GM12892 (cell line): ENCODE data around the gene CRIP2.

Experiments
- DNase-seq: peaks from one replicate; pipeline ENCODE4 v3.0.0; 2011; ENCODE audit not compliant: insufficient read length
- FAIRE-seq: peaks from 2 replicates; lab custom pipeline; 2011; peaks lifted over from hg19 to GRCh38; lab: Jason Lieb, UNC
- POLR2A ChIP-seq: IDR thresholded peaks from 2 replicates; pipeline ENCODE4 v1.6.1; 2011; ENCODE audit warnings: low read depth, low read length, control low read depth
- POLR2AphosphoS5 ChIP-seq: IDR thresholded peaks from 2 replicates; pipeline ENCODE4 v1.6.1; 2011; ENCODE audit warnings: low read depth, low read length, control low read depth
- TAF1 ChIP-seq: IDR thresholded peaks from 2 replicates; pipeline ENCODE4 v1.6.1; 2011; ENCODE audit warnings: low read depth, mild to moderate bottlenecking, control low read depth, low read length, borderline replicate concordance

CRIP2 gene

DNA sequence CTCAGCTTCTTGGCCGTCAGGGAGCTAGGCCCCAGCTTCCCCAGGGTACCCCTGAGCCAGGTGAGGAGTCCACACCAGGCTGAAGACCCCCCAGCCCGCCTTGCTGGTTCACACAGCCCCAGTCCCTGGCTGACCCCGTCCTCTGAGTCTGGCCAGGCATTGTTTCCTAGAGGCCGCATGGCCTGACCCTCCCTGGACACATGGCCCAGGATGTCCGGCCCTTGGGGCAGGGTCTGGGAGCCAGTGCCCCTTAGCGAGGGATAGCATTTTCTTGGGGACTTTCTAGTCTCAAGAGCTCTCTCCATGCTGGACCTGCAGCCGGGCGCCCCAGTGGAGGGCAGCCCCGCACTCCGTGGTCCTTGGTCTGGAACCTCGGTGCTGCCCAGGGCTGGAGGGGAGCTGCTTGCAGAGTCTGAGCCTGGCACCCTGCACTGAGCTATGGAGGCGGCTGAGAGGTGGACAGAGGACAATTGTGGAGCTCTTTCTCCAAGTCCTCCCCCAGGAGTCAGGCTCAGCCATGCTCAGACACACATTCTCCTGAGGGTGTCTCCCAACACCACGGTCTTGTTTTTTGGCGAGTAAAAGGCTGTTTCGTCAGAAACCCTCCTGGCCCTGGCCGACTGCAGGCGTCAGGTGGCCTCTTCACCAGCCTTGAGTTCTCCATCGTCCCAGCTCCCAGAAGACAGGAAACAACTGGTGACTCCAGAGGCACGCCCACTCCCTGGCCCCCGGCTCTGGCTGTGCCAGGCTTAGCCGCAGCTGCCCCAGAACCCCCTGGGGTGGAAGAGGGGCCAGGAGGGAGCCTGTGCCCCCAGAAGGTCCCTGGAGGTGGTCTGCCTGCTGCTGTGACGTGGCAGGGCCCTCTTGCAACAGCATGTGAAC is 17.6 kb upstream of the CRIP2 start:
- no peak for DNase-seq
- FAIRE-seq, result no peak

DNA sequence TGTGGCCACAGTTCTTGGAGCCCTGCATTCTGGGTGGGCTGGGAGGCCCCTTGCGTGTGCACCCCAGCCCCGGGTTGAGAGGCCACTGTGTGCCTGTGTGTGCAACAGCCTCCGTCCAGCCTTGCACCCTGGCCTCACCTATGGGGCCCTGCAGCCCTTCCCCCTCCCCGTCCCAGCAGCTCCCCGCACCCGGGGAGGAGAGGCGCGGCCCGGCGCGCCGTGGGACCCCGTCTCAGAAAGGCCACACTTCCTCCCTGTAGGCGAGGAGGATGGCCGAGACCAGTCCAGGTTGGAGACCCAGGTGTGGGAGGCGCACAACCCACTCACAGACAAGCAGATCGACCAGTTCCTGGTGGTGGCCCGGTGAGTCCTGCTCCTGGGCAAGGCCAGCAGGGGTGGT is 16.6 kb upstream of the CRIP2 start:
- no peak for FAIRE-seq
- no peak for DNase-seq
- TF ChIP-seq POLR2AphosphoS5, result no peak
- no peak for TF ChIP-seq TAF1
- no peak for TF ChIP-seq POLR2A

More for the DNA sequence above, 17.6 kb upstream of the CRIP2 start:
- TF ChIP-seq POLR2A, result no peak
- no peak for TF ChIP-seq POLR2AphosphoS5
- TF ChIP-seq TAF1, result no peak

DNA sequence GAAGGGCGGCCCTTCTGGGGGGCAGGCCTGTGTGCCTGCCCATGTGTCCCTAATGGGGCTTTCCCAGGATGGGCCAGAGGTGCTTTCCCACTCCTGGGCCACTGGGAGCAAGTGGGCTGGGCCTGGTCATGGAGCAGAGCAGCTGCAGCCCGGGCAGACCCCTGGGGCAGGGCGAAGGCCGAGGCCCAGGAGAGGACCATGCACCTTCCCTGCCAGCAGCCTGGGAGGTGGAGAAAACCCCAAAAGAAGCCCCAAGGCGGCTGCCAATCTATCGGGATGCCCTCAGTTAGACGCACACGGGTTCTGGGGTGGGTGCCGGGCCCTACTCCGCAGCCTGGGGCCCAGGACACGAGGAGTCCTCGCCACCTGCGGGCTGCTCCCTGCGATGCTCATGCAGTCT is 16.1 kb upstream of the CRIP2 start:
- DNase-seq (no peak), FAIRE-seq (no peak)
- no peak for TF ChIP-seq TAF1
- TF ChIP-seq POLR2AphosphoS5, result no peak

DNA sequence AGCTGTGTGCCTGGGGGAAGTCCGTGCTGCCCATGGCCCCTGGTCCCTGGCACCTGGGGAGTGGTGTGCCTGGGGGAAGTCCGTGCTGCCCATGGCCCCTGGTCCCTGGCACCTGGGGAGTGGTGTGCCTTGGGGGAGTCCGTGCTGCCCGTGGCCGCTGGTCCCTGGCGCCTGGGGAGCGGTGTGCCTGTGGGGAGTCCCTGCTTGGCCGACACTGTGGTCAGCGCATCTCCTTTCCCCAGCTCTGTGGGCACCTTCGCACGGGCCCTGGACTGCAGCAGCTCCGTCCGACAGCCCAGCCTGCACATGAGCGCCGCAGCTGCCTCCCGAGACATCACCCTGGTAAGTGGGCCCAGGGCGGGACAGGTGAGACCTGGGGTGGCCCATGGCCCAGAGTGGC is 14.5 kb upstream of the CRIP2 start:
- no peak for DNase-seq
- no peak for TF ChIP-seq POLR2A
- no peak for TF ChIP-seq POLR2AphosphoS5
- TF ChIP-seq TAF1, result no peak

DNA sequence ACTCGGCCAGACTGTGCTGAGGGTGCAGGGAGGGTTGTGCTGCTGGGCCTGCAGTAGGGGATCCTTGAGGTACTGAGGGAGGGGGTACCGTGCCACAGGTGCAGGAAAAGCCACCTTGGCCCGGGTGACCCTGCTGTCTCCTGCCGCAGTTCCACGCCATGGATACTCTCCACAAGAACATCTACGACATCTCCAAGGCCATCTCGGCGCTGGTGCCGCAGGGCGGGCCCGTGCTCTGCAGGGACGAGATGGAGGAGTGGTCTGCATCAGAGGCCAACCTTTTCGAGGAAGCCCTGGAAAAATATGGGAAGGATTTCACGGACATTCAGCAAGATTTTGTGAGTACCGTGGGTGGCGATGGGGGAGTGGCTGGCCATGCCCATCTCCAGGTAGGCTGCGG is 14.0 kb upstream of the CRIP2 start:
- FAIRE-seq, result no peak
- DNase-seq, result no peak
- TF ChIP-seq POLR2A (no peak), POLR2AphosphoS5 (no peak), TAF1 (no peak)

More for the DNA sequence above, 14.5 kb upstream of the CRIP2 start:
- no peak for FAIRE-seq

DNA sequence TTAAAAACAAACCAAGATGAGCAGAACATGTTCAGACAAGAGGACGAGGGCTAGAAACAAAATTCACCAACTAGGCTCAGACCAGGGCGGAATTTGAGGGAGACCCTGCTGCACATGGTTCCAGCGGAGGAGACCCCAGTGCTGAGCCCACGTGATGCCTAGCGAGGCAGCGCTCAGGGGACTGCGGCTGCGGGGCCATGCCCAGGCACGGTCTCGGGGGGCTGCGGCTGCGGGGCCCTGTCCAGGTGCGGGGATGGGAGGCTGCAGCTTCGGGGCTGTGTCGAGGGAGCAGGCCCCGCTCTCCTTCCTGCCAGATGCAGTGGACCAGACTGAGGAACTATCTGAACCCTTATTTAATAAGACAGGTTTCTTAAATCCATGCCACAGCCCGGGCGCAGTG is 12.7 kb upstream of the CRIP2 start:
- TF ChIP-seq POLR2AphosphoS5, result no peak
- TF ChIP-seq POLR2A, result no peak
- TF ChIP-seq TAF1, result no peak
- FAIRE-seq (no peak), DNase-seq (no peak)

DNA sequence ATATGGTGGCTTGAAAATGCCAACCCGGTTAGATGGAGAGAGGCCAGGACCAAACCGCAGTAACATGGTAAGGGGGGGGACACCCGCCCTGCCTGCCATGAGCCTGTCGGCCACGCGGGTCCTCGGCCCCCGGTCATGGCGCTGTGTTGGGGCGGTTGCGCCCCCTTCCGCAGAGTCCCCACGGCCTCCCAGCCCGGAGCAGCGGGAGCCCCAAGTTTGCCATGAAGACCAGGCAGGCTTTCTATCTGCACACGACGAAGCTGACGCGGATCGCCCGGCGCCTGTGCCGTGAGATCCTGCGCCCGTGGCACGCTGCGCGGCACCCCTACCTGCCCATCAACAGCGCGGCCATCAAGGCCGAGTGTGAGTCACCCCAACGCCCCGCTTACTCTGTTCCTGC is 10.1 kb upstream of the CRIP2 start:
- DNase-seq, result no peak
- FAIRE-seq, result no peak
- TF ChIP-seq TAF1, result no peak
- no peak for TF ChIP-seq POLR2A
- no peak for TF ChIP-seq POLR2AphosphoS5

DNA sequence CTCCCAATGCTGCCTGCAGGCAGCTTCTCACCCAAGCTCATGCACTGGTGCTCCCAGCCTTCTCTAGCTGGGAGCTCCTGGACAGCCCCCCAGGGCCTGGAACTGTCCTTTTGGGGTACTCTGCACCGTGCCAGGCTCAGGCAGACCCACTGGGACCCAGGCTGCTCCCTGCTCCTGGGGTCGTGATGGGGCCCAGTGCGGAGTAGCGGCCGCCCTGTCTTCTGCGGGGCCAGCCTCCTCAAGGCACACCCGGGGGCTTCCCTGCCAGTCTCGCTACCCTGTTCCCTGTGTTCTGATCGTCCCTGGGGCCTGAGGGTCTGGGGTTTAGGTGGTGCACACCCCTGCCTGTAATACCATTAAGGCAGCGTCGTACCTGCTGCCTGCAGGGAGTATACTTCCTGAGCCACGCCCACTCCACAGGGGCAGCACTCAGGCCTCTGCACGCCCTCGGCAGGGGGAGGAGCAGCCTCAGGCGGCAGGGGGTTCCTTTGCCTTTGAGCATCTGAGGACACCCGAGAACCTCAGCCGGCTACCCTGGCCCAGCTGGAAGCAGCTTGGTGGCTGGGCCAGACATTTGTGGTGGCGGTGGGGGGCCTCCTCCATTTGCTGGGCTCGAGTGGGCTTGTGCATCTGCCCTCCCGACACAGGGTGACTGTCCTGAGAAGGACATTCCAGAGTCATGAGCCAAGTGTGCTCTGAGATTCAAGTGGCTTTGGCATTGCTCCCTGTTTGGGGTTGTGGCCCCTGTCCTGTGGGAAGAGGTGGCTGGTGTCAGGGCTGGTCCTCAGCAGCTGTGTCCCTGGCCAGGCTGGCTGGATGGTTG is 9.2 kb upstream of the CRIP2 start:
- no peak for DNase-seq
- FAIRE-seq, result no peak
- TF ChIP-seq POLR2A (no peak), POLR2AphosphoS5 (no peak), TAF1 (no peak)

DNA sequence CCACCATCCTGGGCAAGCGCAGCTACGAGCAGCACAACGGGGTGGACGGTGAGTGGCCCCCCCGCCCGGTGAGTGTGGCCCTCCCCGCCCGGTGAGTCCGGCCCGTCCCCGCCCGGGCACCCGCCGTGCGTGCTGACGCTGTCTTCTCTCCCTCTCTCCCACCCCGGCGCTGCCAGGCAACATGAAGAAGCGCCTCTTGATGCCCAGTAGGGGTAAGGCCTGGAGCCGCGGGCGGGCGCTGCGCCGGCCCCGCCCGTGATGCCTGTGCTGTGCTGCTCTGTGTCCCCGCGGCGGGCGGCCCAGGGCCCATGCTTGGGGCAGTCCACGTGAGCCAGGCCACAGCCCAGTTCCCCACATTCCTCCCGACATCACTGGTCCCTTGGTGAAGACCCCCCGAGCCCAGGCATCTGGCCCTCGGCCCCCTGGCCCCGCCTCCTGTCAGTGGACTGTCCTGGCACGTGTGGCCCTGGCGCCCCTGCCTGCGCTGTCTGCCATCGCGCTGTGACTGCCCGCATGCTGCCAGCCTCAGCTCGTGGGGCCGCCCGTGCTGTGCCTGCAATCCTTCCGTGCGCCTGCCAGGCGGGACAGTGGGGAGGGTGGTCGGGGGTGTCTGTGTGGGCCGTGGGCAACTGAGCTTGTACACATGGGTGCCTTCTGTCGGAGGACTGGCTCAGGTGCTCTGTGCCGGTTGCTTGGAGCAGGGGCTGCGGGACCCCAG is 7.9 kb upstream of the CRIP2 start:
- TF ChIP-seq TAF1 (no peak), POLR2AphosphoS5 (no peak), POLR2A (no peak)
- no peak for FAIRE-seq
- no peak for DNase-seq

DNA sequence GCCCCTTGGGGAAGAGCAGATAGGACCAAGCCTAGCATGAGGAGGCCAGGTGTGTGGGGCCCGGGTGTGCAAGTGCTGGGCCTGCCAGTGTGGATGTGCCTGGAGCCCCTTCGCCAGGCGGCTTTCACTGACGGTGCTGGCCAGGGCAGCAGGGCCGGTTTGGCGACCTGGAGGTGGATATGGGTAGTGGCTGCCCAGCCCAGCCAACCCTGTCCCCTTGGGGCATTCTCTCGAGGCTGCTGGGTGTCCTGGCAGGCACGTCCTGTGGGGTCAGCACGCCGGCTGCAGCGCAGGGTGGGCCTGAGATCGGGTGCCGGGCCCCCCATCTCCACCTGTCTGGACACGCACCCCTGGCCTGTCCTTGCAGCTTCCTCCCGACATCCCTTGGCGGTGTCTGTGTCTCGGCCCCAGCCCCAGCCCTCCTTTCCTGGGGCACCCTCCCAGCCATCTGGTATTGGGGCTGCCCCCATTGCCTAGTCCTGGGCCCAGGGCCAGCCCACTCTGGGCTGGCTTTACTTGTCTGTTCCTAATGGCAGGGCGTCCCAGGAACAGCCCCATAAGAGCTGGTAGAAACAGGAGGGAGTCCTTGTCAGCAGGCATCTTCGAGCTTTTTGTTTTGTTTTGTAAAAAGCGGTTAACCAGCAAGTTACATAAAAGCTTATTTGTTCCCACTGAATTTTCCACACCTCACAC is 7.2 kb upstream of the CRIP2 start:
- TF ChIP-seq POLR2AphosphoS5 (no peak), POLR2A (no peak), TAF1 (no peak)
- DNase-seq (no peak), FAIRE-seq (no peak)
